HG03342 (cell line): ENCODE results near the gene SLC12A2.

Experiments
- ATAC-seq: cut with Tn5 transposase; IDR thresholded peaks from one replicate; pipeline ENCODE4 v1.9.1; 2021; ENCODE audit warnings: mild to moderate bottlenecking, moderate library complexity; ENCODE audit not compliant: unreplicated experiment

Gene SLC12A2

GRCh38 chr5:128097224-128097623 lies 13.7 kb downstream of the SLC12A2 start:
- ATAC-seq = no peak

GRCh38 chr5:128097781-128098180 lies 14.2 kb downstream of the SLC12A2 start:
- no peak for ATAC-seq

GRCh38 chr5:128099944-128100343 lies 16.4 kb downstream of the SLC12A2 start:
- no peak for ATAC-seq

- ATAC-seq = no peak
These were observed 17.4 kb downstream of the SLC12A2 start for GRCh38 chr5:128100860-128101557.

- no peak for ATAC-seq
These were observed 18.1 kb downstream of the SLC12A2 start for GRCh38 chr5:128101676-128102075.

- ATAC-seq = no peak
These were observed 21.6 kb downstream of the SLC12A2 start for GRCh38 chr5:128105203-128105602.

- no peak for ATAC-seq
These were observed 25.6 kb downstream of the SLC12A2 start for GRCh38 chr5:128109138-128109537.

GRCh38 chr5:128109766-128110165 lies 26.2 kb downstream of the SLC12A2 start:
- no peak for ATAC-seq

- no peak for ATAC-seq
These were observed 28.4 kb downstream of the SLC12A2 start for GRCh38 chr5:128111818-128112448.

GRCh38 chr5:128116445-128116844 lies 32.9 kb downstream of the SLC12A2 start:
- no peak for ATAC-seq

GRCh38 chr5:128118214-128118613 lies 34.6 kb downstream of the SLC12A2 start:
- ATAC-seq = no peak

- ATAC-seq = no peak
These were observed 38.1 kb downstream of the SLC12A2 start for GRCh38 chr5:128121651-128122050.

GRCh38 chr5:128123936-128124335 lies 40.4 kb downstream of the SLC12A2 start:
- ATAC-seq = no peak

- no peak for ATAC-seq
These were observed 42.7 kb downstream of the SLC12A2 start for GRCh38 chr5:128126241-128126640.

- no peak for ATAC-seq
These were observed 48.9 kb downstream of the SLC12A2 start for GRCh38 chr5:128132499-128132898.

- ATAC-seq = no peak
These were observed 51.7 kb downstream of the SLC12A2 start for GRCh38 chr5:128135286-128135685.

GRCh38 chr5:128143911-128144310 lies 60.3 kb downstream of the SLC12A2 start:
- ATAC-seq = no peak

GRCh38 chr5:128144491-128144890 lies 60.9 kb downstream of the SLC12A2 start:
- ATAC-seq = no peak

- ATAC-seq = no peak
These were observed 63.1 kb downstream of the SLC12A2 start for GRCh38 chr5:128146671-128147070.

- no peak for ATAC-seq
These were observed 71.4 kb downstream of the SLC12A2 start for GRCh38 chr5:128154943-128155342.

- no peak for ATAC-seq
These were observed 72.2 kb downstream of the SLC12A2 start for GRCh38 chr5:128155776-128156175.

GRCh38 chr5:128156521-128156920 lies 73.0 kb downstream of the SLC12A2 start:
- ATAC-seq = no peak

GRCh38 chr5:128158342-128158741 lies 74.8 kb downstream of the SLC12A2 start:
- no peak for ATAC-seq
